ENCODE data around the gene MTMR3.

MTMR3 gene

DNA sequence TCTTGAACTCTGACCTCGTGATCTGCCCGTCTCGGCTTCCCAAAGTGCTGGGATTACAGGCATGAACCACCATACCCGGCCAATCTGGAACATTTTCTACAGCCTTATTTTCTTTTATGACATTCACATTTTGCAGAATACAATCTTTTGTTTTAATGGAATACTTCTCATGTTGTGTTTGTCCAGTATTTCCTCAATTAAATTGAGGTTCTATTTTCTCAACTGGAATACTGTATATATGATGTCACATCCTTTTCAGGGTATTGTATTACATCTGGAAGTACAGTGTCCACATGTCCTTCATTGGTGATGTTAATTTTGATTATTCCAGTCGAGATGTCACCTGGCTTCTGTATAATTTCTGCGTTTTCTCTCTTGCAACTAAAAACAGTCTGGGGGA is 106.5 kb downstream of the MTMR3 start:
- Histone ChIP-seq H3K23ac (ENCODE audit: low read length in 2 of 2) (no peak overlapping the region), H2AK5ac (ENCODE audit: low read length, severe bottlenecking) (no peak overlapping the region), H3K4me3 (ENCODE audit: insufficient read depth in 1 of 2, low read depth in 1 of 2, low read length in 2 of 2) (no peak overlapping the region), H3K4me1 (ENCODE audit: control insufficient read depth, insufficient read depth, low read depth, low read length) (no peaks in the 10 kb centered on the region), H3K27ac (ENCODE audit: low read length, poor library complexity, severe bottlenecking) (no peak overlapping the region), H2AFZ (ENCODE audit: low read depth, low read length) (no peak overlapping the region), H2BK120ac (ENCODE audit: low read depth, low read length) (no peak overlapping the region), H2BK5ac (ENCODE audit: low read depth, low read length, poor library complexity, severe bottlenecking) (no peak overlapping the region), H3K9ac (ENCODE audit: low read length) (no peak overlapping the region), H3K9me3 (ENCODE audit: control insufficient read depth, low read length) (no peaks in the 10 kb centered on the region), H3K36me3 (ENCODE audit: control insufficient read depth in 1 of 2, insufficient read depth in 2 of 2, low read depth in 1 of 2, low read length in 2 of 2) (peaks cover 10 to 52% of the 10 kb centered on the region in 2 experiments), H2BK15ac (ENCODE audit: low read depth, poor library complexity, severe bottlenecking) (no peak overlapping the region), H3K79me1 (replicated peaks; ENCODE audit: low read length, poor library complexity, severe bottlenecking) (peaks cover 12% of the 10 kb centered on the region), H3K4me2 (ENCODE audit: low read length, poor library complexity, severe bottlenecking) (no peak overlapping the region), H4K91ac (ENCODE audit: low read length) (no peak overlapping the region), H3K27me3 (ENCODE audit: control insufficient read depth in 1 of 2, insufficient read depth in 1 of 2, low read length in 2 of 2) (no peaks in the 10 kb centered on the region), H4K8ac (ENCODE audit: low read length) (no peak overlapping the region), H3K18ac (ENCODE audit: low read depth in 1 of 2, low read length in 2 of 2) (no peak overlapping the region), H3K4ac (ENCODE audit: low read depth in 1 of 2, low read length in 2 of 2) (no peak overlapping the region), H2BK12ac (ENCODE audit: low read length in 2 of 2) (no peak overlapping the region), H3K14ac (ENCODE audit: low read length in 2 of 2) (no peak overlapping the region)
- no peak for DNase-seq
- WGBS = 100% methylated on average over 5 of the region's 6 CpGs

DNA sequence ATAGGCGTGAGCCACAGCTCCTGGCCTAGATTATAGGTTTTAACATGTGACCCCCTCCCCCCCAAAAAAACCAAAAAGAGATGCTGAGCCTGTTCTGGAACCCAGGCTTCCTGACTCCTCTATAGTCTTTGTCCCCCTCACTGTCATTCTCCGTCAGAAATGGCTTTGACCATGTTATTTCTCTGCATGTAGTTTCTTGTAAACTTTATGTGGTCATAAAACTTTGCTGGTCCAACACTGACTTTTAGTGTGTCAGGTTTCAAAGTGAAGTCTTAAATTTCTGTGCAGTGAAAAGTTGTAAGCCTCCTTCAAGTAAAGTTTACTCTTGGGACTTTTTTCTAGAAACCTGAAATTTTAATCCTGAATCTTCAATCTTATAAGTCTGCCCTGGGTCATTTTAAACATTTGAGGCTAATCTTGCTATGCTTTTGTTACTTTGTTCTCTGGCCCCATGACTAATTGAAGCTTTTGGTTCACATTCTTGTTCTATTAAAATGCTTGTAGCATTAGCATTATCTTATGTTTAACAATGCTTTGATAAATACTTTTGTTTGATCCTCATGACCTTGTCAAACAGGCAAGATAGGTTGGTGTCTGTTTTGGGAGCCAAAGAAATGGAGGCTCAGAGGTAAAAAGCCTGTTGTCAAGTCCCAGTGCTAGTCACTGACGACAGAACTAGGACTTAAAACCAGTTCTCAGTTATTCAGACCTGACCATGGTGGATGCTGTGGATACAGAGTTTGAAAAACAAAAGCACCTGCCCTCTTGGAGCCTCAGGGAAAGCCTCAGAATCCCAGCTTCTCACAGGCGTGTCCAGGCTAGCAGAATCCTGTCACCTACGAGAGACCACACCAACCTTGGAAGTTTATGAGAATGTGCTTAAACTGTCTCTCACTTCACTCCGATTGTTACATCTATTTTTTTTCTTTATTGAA is 109.6 kb downstream of the MTMR3 start:
- H4K8ac ChIP-seq (ENCODE audit: low read length) = no peak overlapping the region
- no peak overlapping the region for H3K14ac ChIP-seq (ENCODE audit: low read length in 2 of 2)
- no peak overlapping the region for H4K91ac ChIP-seq (ENCODE audit: low read length)
- DNase-seq = no peak
- no peaks in the 10 kb centered on the region for H3K9me3 ChIP-seq (ENCODE audit: control insufficient read depth, low read length)
- no peak overlapping the region for H2BK12ac ChIP-seq (ENCODE audit: low read length in 2 of 2)
- H3K4ac ChIP-seq (ENCODE audit: low read depth in 1 of 2, low read length in 2 of 2) = no peak overlapping the region
- H3K23ac ChIP-seq (ENCODE audit: low read length in 2 of 2) = no peak overlapping the region
- H2BK5ac ChIP-seq (ENCODE audit: low read depth, low read length, poor library complexity, severe bottlenecking) = no peak overlapping the region
- H3K36me3 ChIP-seq (ENCODE audit: control insufficient read depth in 1 of 2, insufficient read depth in 2 of 2, low read depth in 1 of 2, low read length in 2 of 2) = peaks cover 5 to 41% of the 10 kb centered on the region in 2 experiments
- no peak overlapping the region for H3K27ac ChIP-seq (ENCODE audit: low read length, poor library complexity, severe bottlenecking)
- no peak overlapping the region for H3K4me3 ChIP-seq (ENCODE audit: insufficient read depth in 1 of 2, low read depth in 1 of 2, low read length in 2 of 2)
- no peak overlapping the region for H2BK15ac ChIP-seq (ENCODE audit: low read depth, poor library complexity, severe bottlenecking)
- no peak overlapping the region for H3K18ac ChIP-seq (ENCODE audit: low read depth in 1 of 2, low read length in 2 of 2)
- H3K79me1 ChIP-seq (replicated peaks; ENCODE audit: low read length, poor library complexity, severe bottlenecking) = peaks cover 9% of the 10 kb centered on the region
- H2AFZ ChIP-seq (ENCODE audit: low read depth, low read length) = no peak overlapping the region
- 81% methylated on average over 5 of the region's 6 CpGs for WGBS
- peaks cover 5% of the 10 kb centered on the region for H3K4me1 ChIP-seq (ENCODE audit: control insufficient read depth, insufficient read depth, low read depth, low read length)
- H2BK120ac ChIP-seq (ENCODE audit: low read depth, low read length) = no peak overlapping the region
- H3K4me2 ChIP-seq (ENCODE audit: low read length, poor library complexity, severe bottlenecking) = no peak overlapping the region
- H3K27me3 ChIP-seq (ENCODE audit: control insufficient read depth in 1 of 2, insufficient read depth in 1 of 2, low read length in 2 of 2) = no peaks in the 10 kb centered on the region
- H2AK5ac ChIP-seq (ENCODE audit: low read length, severe bottlenecking) = no peak overlapping the region
- H3K9ac ChIP-seq (ENCODE audit: low read length) = no peak overlapping the region

DNA sequence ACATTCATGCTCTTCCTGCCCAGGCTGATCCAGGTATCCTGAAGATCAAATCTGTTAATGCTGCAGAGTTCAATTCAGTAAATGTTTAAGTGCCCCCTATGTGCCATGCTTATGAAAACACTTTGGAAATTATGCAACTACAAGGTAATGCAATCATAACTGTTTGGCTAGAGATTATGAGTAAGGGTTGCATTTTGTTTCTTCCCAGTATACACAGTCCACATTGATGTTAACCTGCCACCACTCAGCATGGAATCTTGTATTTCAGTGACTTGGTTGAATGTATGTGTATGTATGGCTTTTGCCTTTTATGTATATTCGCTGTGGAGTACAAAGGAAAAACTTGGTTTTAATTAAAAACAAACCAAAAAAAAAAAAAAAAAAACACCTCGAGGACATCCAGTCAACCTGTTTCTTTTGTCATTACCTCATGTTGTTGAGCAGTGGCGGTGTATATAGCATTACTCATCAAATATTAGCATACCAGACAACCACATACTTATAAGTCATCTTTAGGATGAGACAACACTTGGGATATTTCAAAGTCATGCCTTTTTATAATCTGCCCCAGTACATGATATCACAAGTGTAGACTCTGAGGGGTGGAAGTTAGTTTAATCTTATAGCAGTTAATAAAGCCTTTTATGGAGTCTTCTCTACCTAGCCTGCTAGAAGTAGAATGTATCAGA is 111.2 kb downstream of the MTMR3 start:
- Histone ChIP-seq H3K14ac (ENCODE audit: low read length in 2 of 2) (no peak overlapping the region), H3K27me3 (ENCODE audit: control insufficient read depth in 1 of 2, insufficient read depth in 1 of 2, low read length in 2 of 2) (no peaks in the 10 kb centered on the region), H3K9me3 (ENCODE audit: control insufficient read depth, low read length) (no peaks in the 10 kb centered on the region), H4K8ac (ENCODE audit: low read length) (no peak overlapping the region), H3K4ac (ENCODE audit: low read depth in 1 of 2, low read length in 2 of 2) (no peak overlapping the region), H4K91ac (ENCODE audit: low read length) (no peak overlapping the region), H2BK5ac (ENCODE audit: low read depth, low read length, poor library complexity, severe bottlenecking) (no peak overlapping the region), H2BK15ac (ENCODE audit: low read depth, poor library complexity, severe bottlenecking) (no peak overlapping the region), H3K4me3 (ENCODE audit: insufficient read depth in 1 of 2, low read depth in 1 of 2, low read length in 2 of 2) (no peak overlapping the region), H3K4me2 (ENCODE audit: low read length, poor library complexity, severe bottlenecking) (no peak overlapping the region), H3K9ac (ENCODE audit: low read length) (peak overlapping the region; percentile 3), H2BK120ac (ENCODE audit: low read depth, low read length) (no peak overlapping the region), H3K79me1 (replicated peaks; ENCODE audit: low read length, poor library complexity, severe bottlenecking) (peaks cover 15% of the 10 kb centered on the region), H2AK5ac (ENCODE audit: low read length, severe bottlenecking) (no peak overlapping the region), H2AFZ (ENCODE audit: low read depth, low read length) (no peak overlapping the region), H3K23ac (ENCODE audit: low read length in 2 of 2) (no peak overlapping the region), H3K27ac (ENCODE audit: low read length, poor library complexity, severe bottlenecking) (peak overlapping the region; percentile 59), H3K18ac (ENCODE audit: low read depth in 1 of 2, low read length in 2 of 2) (no peak overlapping the region), H3K36me3 (ENCODE audit: control insufficient read depth in 1 of 2, insufficient read depth in 2 of 2, low read depth in 1 of 2, low read length in 2 of 2) (peaks cover 5 to 32% of the 10 kb centered on the region in 2 experiments), H3K4me1 (ENCODE audit: control insufficient read depth, insufficient read depth, low read depth, low read length) (peaks cover 5% of the 10 kb centered on the region), H2BK12ac (ENCODE audit: low read length in 2 of 2) (no peak overlapping the region)
- no CpG with 5 or more reads among the region's 3 CpGs for WGBS
- DNase-seq = peak; percentile 74

DNA sequence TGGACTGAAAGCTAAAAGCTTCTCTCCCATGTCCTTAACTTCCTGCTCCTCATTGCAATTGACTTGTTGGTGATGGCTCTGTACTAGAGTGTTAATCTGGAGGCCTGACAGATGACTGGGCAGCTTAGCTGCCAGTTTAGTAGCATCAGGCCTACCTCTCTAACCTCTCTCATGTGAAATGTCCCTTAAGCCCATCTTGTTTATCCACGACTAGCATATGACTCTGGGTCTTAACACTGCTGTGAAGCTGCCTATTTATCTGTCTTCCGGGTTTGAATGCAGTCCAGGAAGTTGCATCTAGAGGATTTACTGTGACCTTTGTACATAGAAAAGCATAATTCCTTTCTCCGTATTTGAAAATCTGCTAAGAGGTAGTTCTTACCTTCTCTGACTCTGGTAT is 112.0 kb downstream of the MTMR3 start:
- no peaks in the 10 kb centered on the region for H3K27me3 ChIP-seq (ENCODE audit: control insufficient read depth in 1 of 2, insufficient read depth in 1 of 2, low read length in 2 of 2)
- H3K23ac ChIP-seq (ENCODE audit: low read length in 2 of 2) = no peak overlapping the region
- peak; percentile 52 for DNase-seq
- no peak overlapping the region for H2BK120ac ChIP-seq (ENCODE audit: low read depth, low read length)
- WGBS = 30% methylated on average over 2 of the region's 3 CpGs
- H2BK15ac ChIP-seq (ENCODE audit: low read depth, poor library complexity, severe bottlenecking) = no peak overlapping the region
- no peak overlapping the region for H2BK12ac ChIP-seq (ENCODE audit: low read length in 2 of 2)
- no peak overlapping the region for H3K14ac ChIP-seq (ENCODE audit: low read length in 2 of 2)
- no peak overlapping the region for H3K4me2 ChIP-seq (ENCODE audit: low read length, poor library complexity, severe bottlenecking)
- peak overlapping the region; percentile 33 for H2BK5ac ChIP-seq (ENCODE audit: low read depth, low read length, poor library complexity, severe bottlenecking)
- H2AFZ ChIP-seq (ENCODE audit: low read depth, low read length) = no peak overlapping the region
- peak overlapping the region; percentile 57 for H2AK5ac ChIP-seq (ENCODE audit: low read length, severe bottlenecking)
- no peak overlapping the region for H4K91ac ChIP-seq (ENCODE audit: low read length)
- no peak overlapping the region for H4K8ac ChIP-seq (ENCODE audit: low read length)
- no peaks in the 10 kb centered on the region for H3K9me3 ChIP-seq (ENCODE audit: control insufficient read depth, low read length)
- peak overlapping the region; percentile 45 for H3K27ac ChIP-seq (ENCODE audit: low read length, poor library complexity, severe bottlenecking)
- peaks cover 5% of the 10 kb centered on the region for H3K4me1 ChIP-seq (ENCODE audit: control insufficient read depth, insufficient read depth, low read depth, low read length)
- H3K36me3 ChIP-seq (ENCODE audit: control insufficient read depth in 1 of 2, insufficient read depth in 2 of 2, low read depth in 1 of 2, low read length in 2 of 2) = peaks cover 5 to 26% of the 10 kb centered on the region in 2 experiments
- no peak overlapping the region for H3K18ac ChIP-seq (ENCODE audit: low read depth in 1 of 2, low read length in 2 of 2)
- peaks cover 15% of the 10 kb centered on the region for H3K79me1 ChIP-seq (replicated peaks; ENCODE audit: low read length, poor library complexity, severe bottlenecking)
- H3K4me3 ChIP-seq (ENCODE audit: insufficient read depth in 1 of 2, low read depth in 1 of 2, low read length in 2 of 2) = no peak overlapping the region
- peak overlapping the region; percentile 3 for H3K9ac ChIP-seq (ENCODE audit: low read length)
- no peak overlapping the region for H3K4ac ChIP-seq (ENCODE audit: low read depth in 1 of 2, low read length in 2 of 2)

All from mesenchymal stem cell (in vitro differentiated cells and primary cell).